Esophagus muscularis mucosa (tissue), 4 donors: ENCODE data around the gene PVR. TPM values are rescaled to one million over a fixed set of nuclear protein-coding genes. Genes with fewer than 3 reads are reported as not detected.
"Not testable (repeated sequence)": the region's sequence is repeated elsewhere in the genome, so short reads cannot be mapped to it uniquely, and the experiment has no call there.

ENCODE experiments used
- DNase-seq: peaks from one replicate; pipeline ENCODE4 v3.0.0-alpha.2; 2017; ENCODE audit errors: extremely low spot score
- H3K27ac ChIP-seq, 4 donors: fragments of 200-600 bp; sonication (generic); replicated peaks in 1 of 4; 1 replicate in 3 of 4; 2 replicates in 1 of 4; pipeline ENCODE4 v1.5.1; 2016 to 2019; ENCODE audit warnings: mild to moderate bottlenecking in 1 of 4
- H3K27me3 ChIP-seq, 4 donors: fragments of 200-600 bp; sonication (generic); one replicate each; pipeline versions ENCODE4 v1.5.1 to v1.6.0; 2016 to 2019
- H3K36me3 ChIP-seq, 4 donors: fragments of 200-600 bp; sonication (generic); one replicate each; pipeline ENCODE4 v1.5.1; 2016 to 2019
- H3K4me1 ChIP-seq, 4 donors: fragments of 200-600 bp; sonication (generic); one replicate each; pipeline ENCODE4 v1.5.1; 2016 to 2019
- H3K4me3 ChIP-seq, 4 donors: fragments of 200-600 bp; sonication (generic); 1 replicate in 2 of 4; 2 replicates in 2 of 4; pipeline ENCODE4 v1.5.1; 2016 to 2019; ENCODE audit warnings: mild to moderate bottlenecking in 4 of 4, moderate library complexity in 1 of 4
- H3K9me3 ChIP-seq, 4 donors: fragments of 200-600 bp; sonication (generic); 1 replicate in 3 of 4; 2 replicates in 1 of 4; pipeline ENCODE4 v1.5.1; 2016 to 2019
- CTCF ChIP-seq, 3 experiments: fragments of 200-600 bp in 2 of 3; fragments of 450-650 bp in 1 of 3; sonication (generic) in 2 of 3; IDR thresholded peaks; one replicate each; pipeline ENCODE4 v1.5.1; 2017 to 2019; ENCODE audit warnings: antibody characterized with exemption in 3 of 3, mild to moderate bottlenecking in 2 of 3, moderate library complexity in 1 of 3
- EP300 ChIP-seq: sonication (generic); formaldehyde crosslinking; IDR thresholded peaks from one replicate; pipeline ENCODE4 v1.6.1; 2017; ENCODE audit warnings: antibody characterized with exemption
- POLR2A ChIP-seq: fragments of 450-650 bp; IDR thresholded peaks from one replicate; pipeline ENCODE4 v1.6.1; 2017; ENCODE audit warnings: antibody characterized with exemption, moderate library complexity, mild to moderate bottlenecking, low read depth
- POLR2AphosphoS5 ChIP-seq, 2 donors: sonication (generic); formaldehyde crosslinking; IDR thresholded peaks; one replicate each; pipeline ENCODE4 v1.6.1; 2017; ENCODE audit warnings: antibody characterized with exemption in 2 of 2
- WGBS: methylation state at CpG from one replicate; pipeline ENCODE4 v1.1.5; 2018; 5-methylcytosine and 5-hydroxymethylcytosine counted together
- intact Hi-C: fragments of 100-400 bp; cut with DNase I; formaldehyde crosslinking; loops from one replicate; pipeline ENCODE4 v1.15.1; 2023
- total RNA-seq, 4 donors: library from RNA; depleted of rRNA; stranded (reverse); fragments of >200 nt; gene quantifications; one replicate each; pipeline versions ENCODE4 v1.1.0 to v1.2.1, GENCODE V29; 2016

Gene PVR
- total RNA-seq, 4 donors from 2014 or later: 20.8 to 58.3 (median 49.0) TPM

- no peak for DNase-seq
- WGBS: 76% methylated on average over 7 of the region's 7 CpGs
- intact Hi-C loops: no loop called here
Observed at GRCh38 chr19:44666852-44667556, 23.3 kb downstream of the PVR start.

GRCh38 chr19:44668985-44669764 is 25.5 kb downstream of the PVR start:
- DNase-seq: no peak
- 94% methylated on average over 2 of the region's 2 CpGs for WGBS
- H3K27me3 ChIP-seq: no peaks in the 10 kb centered on the region
- intact Hi-C loops: no loop called here
- H3K9me3 ChIP-seq: no peaks in the 10 kb centered on the region
- H3K36me3 ChIP-seq: no peaks in the 10 kb centered on the region
- no peak overlapping the region for H3K27ac ChIP-seq
- no peak overlapping the region for H3K4me3 ChIP-seq
- H3K4me1 ChIP-seq: no peaks in the 10 kb centered on the region
- TF ChIP-seq EP300: no peak

More at GRCh38 chr19:44666852-44667556, 23.3 kb downstream of the PVR start:
- Histone ChIP-seq H3K9me3 (no peaks in the 10 kb centered on the region), H3K27me3 (no peaks in the 10 kb centered on the region), H3K27ac (no peak overlapping the region), H3K4me1 (no peaks in the 10 kb centered on the region), H3K36me3 (peaks cover 3 to 19% (median 18%) of the 10 kb centered on the region in 4 donors), H3K4me3 (no peak overlapping the region)
- TF ChIP-seq EP300 (no peak), POLR2AphosphoS5 (IDR thresholded peaks at IDR 0.05) (no peak), CTCF (IDR thresholded peaks at IDR 0.05) (no peak), POLR2A (no peak)

- H3K4me1 ChIP-seq, H3K27me3 ChIP-seq, H3K9me3 ChIP-seq, DNase-seq, H3K4me3 ChIP-seq, H3K27ac ChIP-seq, intact Hi-C loops, H3K36me3 ChIP-seq: not testable (repeated sequence)
- 69% methylated on average over 2 of the region's 2 CpGs for WGBS
Observed at GRCh38 chr19:44670027-44670426, 26.3 kb downstream of the PVR start.

GRCh38 chr19:44671400-44671799 is 27.7 kb downstream of the PVR start, which contains the start of gene CEACAM19:
Gene CEACAM19 (plus strand): TSS chr19:44671482. CDS start chr19:44671932, 450 bp downstream.
- no peak within 1 kb of the TSS for H3K27ac ChIP-seq
- no peak for DNase-seq
- 92% methylated on average over 2 of the region's 2 CpGs for WGBS
- no peaks in the 10 kb centered on the region for H3K27me3 ChIP-seq
- H3K4me3 ChIP-seq: no peak within 1 kb of the TSS
- peaks cover 0 to 14% (median 4%) of the 10 kb centered on the region in 4 donors for H3K36me3 ChIP-seq
- no peaks in the 10 kb centered on the region for H3K4me1 ChIP-seq
- no peaks in the 10 kb centered on the region for H3K9me3 ChIP-seq
- TF ChIP-seq POLR2A (no peak), CTCF (IDR thresholded peaks at IDR 0.05) (no peak), EP300 (no peak), POLR2AphosphoS5 (IDR thresholded peaks at IDR 0.05) (no peak)
- intact Hi-C loops: no loop called here

- WGBS: 60% methylated on average over 1 of the region's 1 CpG
- Histone ChIP-seq H3K27me3 (no peaks in the 10 kb centered on the region), H3K27ac (no peak overlapping the region), H3K9me3 (no peaks in the 10 kb centered on the region), H3K36me3 (peaks cover 0 to 21% (median 9%) of the 10 kb centered on the region in 4 donors), H3K4me3 (no peak overlapping the region), H3K4me1 (no peaks in the 10 kb centered on the region)
- TF ChIP-seq EP300: no peak
- no peak for TF ChIP-seq POLR2AphosphoS5 (IDR thresholded peaks at IDR 0.05)
- no peak for TF ChIP-seq POLR2A
- no peak for TF ChIP-seq CTCF (IDR thresholded peaks at IDR 0.05)
- no peak for DNase-seq
- intact Hi-C loops: no loop called here
Observed at GRCh38 chr19:44672226-44672625, 28.5 kb downstream of the PVR start.
